ENCODE data around the gene PTPRN. TPM values are rescaled to one million over a fixed set of nuclear protein-coding genes. Genes with fewer than 3 reads are reported as not detected.

Gene PTPRN
- total and polyA plus RNA-seq, 2 of the 8 experiments (the other 6 are each of a cell fraction or from before 2014, with no cell fraction given), result 5.4 to 8.2 TPM

DNA sequence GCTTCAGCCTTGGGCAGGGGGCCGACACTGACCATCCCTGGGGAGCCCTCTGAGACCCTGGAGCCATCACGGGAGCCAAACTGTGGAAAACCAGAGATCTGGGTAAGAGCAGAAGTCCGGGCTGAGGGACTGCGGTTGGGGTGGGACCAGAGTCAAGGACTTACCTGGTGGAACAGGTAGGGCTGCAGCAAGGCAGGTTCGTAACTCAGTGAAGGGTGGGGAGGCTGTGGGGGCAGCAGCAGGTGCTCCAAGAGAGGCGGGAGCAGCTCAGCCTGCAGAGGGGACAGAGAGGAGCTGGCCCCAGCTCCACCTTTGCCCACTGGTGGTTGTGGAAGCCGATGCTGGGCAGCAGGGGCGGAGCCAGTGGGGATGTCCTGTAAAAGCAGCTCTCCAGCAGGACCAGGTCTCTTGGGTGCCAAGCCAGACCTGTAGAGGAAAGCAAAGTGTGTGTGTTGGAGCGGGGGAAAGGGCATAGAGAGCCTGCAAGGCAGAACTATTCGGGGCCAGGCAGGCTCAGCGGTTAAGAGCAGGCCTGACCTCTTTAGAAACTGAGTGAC, 6.7 kb downstream of the PTPRN start (continued):
- TF ChIP-seq CHD7 (IDR thresholded peaks at IDR 0.05; ENCODE audit: insufficient replicate concordance, low read length), result no peak
- no peak for TF ChIP-seq POLR2AphosphoS5 (IDR thresholded peaks at IDR 0.05; ENCODE audit: low read depth, low read length)
- no peak for TF ChIP-seq MAX (IDR thresholded peaks at IDR 0.05)
- no peak for TF ChIP-seq MAFK (IDR thresholded peaks at IDR 0.05; ENCODE audit: low read depth, low read length)
- TF ChIP-seq GTF2F1 (IDR thresholded peaks at IDR 0.05; ENCODE audit: borderline replicate concordance, low read depth, low read length), result no peak
- no peak for TF ChIP-seq CBX5 (IDR thresholded peaks at IDR 0.05; ENCODE audit: low read depth, low read length)
- TF ChIP-seq HDAC2 (IDR thresholded peaks at IDR 0.05; ENCODE audit: borderline replicate concordance in 1 of 2, low read depth in 2 of 2, low read length in 2 of 2), result no peak
